ENCODE results near the gene ADAM15. TPM values are rescaled to one million over a fixed set of nuclear protein-coding genes. Genes with fewer than 3 reads are reported as not detected.
A peak's percentile ranks its signal among the peaks of the same experiment; 100 is the strongest.

Gene ADAM15
- total RNA-seq, 4 donors from 2014 or later, result 30.3 to 42.8 (median 36.9) TPM

DNA sequence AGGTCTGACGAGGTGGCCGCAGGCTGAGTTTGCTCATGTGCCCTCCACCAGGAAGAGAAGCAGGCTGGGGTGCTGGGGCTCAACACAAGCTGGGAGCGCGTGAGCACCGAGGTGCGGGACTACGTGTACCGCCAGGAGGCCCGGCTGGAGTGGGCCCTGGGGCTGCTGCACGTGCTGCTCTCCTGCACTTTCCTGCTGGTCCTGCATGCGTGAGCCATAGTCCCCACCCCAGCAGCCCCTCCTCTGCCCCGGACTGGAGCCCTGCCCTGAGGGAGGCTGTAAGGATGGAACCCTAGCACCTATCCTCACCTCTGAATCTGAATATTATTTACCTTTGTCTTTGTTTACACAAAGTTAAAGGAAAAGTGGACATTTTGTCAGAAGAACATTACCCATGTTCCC, 7.8 kb upstream of the ADAM15 start:
- Histone ChIP-seq H3K4me3 (no peak overlapping the region), H3K4me1 (peaks cover 13 to 14% of the 10 kb centered on the region in 2 donors), H3K9me3 (no peaks in the 10 kb centered on the region), H3K27ac (no peak overlapping the region), H3K36me3 (no peaks in the 10 kb centered on the region), H3K27me3 (no peaks in the 10 kb centered on the region)
- no peak for ATAC-seq
- TF ChIP-seq POLR2A (IDR thresholded peaks at IDR 0.05) (no peak), CTCF (IDR thresholded peaks at IDR 0.05 in 4 of 5, conservative IDR thresholded peaks at IDR 0.05 in 1 of 5) (no peak)
- intact Hi-C loops (cut with DNase I; ENCODE audit: low total_unique reads) (no loop called here), in situ Hi-C loops (cut with MboI; ENCODE audit: low sequenced_read_pairs in 4 of 4) (no loop called here)
- DNase-seq, result no peak

GRCh38 chr1:155043793-155044192, 7.3 kb upstream of the ADAM15 start:
- ATAC-seq (no peak), DNase-seq (no peak)
- no peak overlapping the region for H3K27ac ChIP-seq
- intact Hi-C loops (cut with DNase I; ENCODE audit: low total_unique reads) (no loop called here), in situ Hi-C loops (cut with MboI; ENCODE audit: low sequenced_read_pairs in 4 of 4) (no loop called here)
- H3K4me3 ChIP-seq, result no peak overlapping the region
- H3K36me3 ChIP-seq, result no peaks in the 10 kb centered on the region
- H3K27me3 ChIP-seq, result no peaks in the 10 kb centered on the region
- peaks cover 14 to 15% of the 10 kb centered on the region in 2 donors for H3K4me1 ChIP-seq
- no peaks in the 10 kb centered on the region for H3K9me3 ChIP-seq
- no peak for TF ChIP-seq CTCF (IDR thresholded peaks at IDR 0.05 in 4 of 5, conservative IDR thresholded peaks at IDR 0.05 in 1 of 5)
- no peak for TF ChIP-seq POLR2A (IDR thresholded peaks at IDR 0.05)

DNA sequence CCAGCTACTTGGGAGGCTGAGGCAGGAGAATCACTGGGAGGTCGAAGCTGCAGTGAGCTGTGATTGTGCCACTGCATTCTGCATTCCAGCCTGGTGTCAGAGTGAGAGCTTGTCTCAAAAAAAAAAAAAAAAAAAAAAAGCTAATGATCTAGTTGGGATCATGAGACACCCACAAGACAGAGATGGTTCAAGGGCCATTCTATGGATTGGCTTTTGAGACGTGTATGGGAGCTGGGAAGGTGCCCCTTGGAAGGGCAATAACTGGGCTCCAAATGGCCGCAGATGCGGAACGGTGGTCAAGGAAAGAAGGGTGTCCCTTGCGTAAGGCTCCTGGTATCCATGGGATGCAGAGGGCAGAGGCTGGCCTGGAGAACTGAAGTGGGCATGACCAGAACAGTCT, 6.8 kb upstream of the ADAM15 start:
- Histone ChIP-seq H3K27me3 (no peaks in the 10 kb centered on the region), H3K4me1 (peaks cover 8 to 15% of the 10 kb centered on the region in 2 donors), H3K4me3 (no peak overlapping the region), H3K27ac (peak overlapping the region; percentile 42 to 74 (median 64)), H3K36me3 (no peaks in the 10 kb centered on the region), H3K9me3 (no peaks in the 10 kb centered on the region)
- TF ChIP-seq POLR2A (IDR thresholded peaks at IDR 0.05), result no peak
- no peak for TF ChIP-seq CTCF (IDR thresholded peaks at IDR 0.05 in 4 of 5, conservative IDR thresholded peaks at IDR 0.05 in 1 of 5)
- no peak for ATAC-seq
- no peak for DNase-seq
- in situ Hi-C loops (cut with MboI; ENCODE audit: low sequenced_read_pairs in 4 of 4), result no loop called here
- intact Hi-C loops (cut with DNase I; ENCODE audit: low total_unique reads), result no loop called here

DNA sequence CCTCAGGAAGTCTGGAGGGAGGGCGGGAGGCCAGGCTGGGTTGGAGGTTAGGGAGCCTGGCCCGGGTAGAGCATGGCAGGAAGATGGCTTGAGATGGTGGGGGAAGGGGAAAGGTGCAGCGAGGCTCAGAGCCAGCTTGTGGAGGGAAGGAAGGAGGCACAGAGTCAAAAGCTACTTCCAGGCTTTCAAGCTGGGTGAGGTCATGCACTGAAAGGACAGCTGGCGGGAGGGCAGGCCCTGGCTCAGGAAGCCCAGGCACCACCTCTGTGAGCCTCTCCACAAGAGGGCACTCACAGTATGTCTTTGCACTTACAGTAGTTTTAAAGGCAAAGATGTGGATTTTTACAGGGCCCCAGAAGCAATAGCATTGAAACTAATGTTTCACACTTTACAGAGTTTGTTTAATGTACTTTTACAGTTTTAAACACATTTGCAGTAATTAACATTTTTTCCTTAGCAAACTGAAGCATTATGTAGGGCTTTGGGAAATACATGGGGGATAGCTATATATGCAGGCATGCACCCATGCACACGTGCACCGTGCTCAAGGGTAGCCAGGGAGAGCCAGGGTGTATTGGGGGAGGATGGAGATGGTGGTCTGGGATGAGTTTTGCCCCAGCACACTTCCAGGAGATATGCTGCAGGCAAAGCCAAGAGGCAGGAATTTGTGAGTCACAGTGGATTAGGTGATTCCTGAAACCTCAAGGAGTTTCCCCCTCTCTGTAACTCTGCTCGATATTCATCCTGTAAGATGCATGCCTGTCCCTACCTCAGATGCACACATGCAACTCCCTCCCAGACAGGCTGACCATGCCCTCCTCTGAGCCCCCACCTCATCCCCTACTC, 6.1 kb upstream of the ADAM15 start:
- peak; percentile 82 to 89 for DNase-seq
- ATAC-seq, result peak; percentile 95 to 98

More for the DNA sequence above, 6.1 kb upstream of the ADAM15 start:
- no peaks in the 10 kb centered on the region for H3K27me3 ChIP-seq
- H3K36me3 ChIP-seq, result no peaks in the 10 kb centered on the region
- no peaks in the 10 kb centered on the region for H3K9me3 ChIP-seq
- in situ Hi-C loops (cut with MboI; ENCODE audit: low sequenced_read_pairs in 4 of 4) (no loop called here), intact Hi-C loops (cut with DNase I; ENCODE audit: low total_unique reads) (loop anchor here (1.0 kb wide), 2 partner anchors 16 to 40 kb away; no protein-coding TSS in a partner anchor)
- peak overlapping the region; percentile 42 to 74 (median 64) for H3K27ac ChIP-seq
- TF ChIP-seq CTCF (IDR thresholded peaks at IDR 0.05 in 4 of 5, conservative IDR thresholded peaks at IDR 0.05 in 1 of 5), result peak; percentile 77 to 85 (median 82)
- no peak for TF ChIP-seq POLR2A (IDR thresholded peaks at IDR 0.05)
- peaks cover 15 to 20% of the 10 kb centered on the region in 2 donors for H3K4me1 ChIP-seq
- H3K4me3 ChIP-seq, result no peak overlapping the region
